Dermis blood vessel endothelial cell (primary cell): ENCODE results near the gene UBLCP1. TPM values are rescaled to one million over a fixed set of nuclear protein-coding genes. Genes with fewer than 3 reads are reported as not detected.
A peak's percentile ranks its signal among the peaks of the same experiment; 100 is the strongest.
"Not testable (repeated sequence)": the region's sequence is repeated elsewhere in the genome, so short reads cannot be mapped to it uniquely, and the experiment has no call there.

Experiments used
- DNase-seq: peaks from one replicate; pipeline ENCODE4 v3.0.0; 2010
- total RNA-seq: library from RNA; depleted of rRNA; stranded (reverse); fragments of >200 nt; gene quantifications from 2 replicates; pipeline ENCODE4 v1.2.3, GENCODE V29; 2014

UBLCP1 gene
- total RNA-seq, 1 donor from 2014 or later, result 11.7 TPM

DNA sequence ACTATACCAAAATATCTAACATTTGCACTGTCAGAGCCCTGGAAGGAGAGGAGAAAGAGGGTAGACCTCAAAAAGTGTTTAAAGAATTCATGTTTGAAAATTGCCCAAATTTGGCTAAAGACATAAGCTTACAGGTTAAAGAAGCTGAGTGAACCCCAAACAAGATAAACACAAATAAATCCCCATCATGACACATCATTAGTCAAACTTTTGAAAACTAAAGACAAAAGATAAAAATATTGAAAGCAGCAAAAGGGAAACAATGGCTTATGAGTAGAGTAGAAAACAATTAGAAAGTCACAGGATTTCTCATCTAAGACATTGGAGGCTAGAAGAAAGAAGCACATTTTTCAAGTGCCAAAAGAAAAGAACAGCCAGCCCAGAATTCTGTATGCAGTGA lies 6.1 kb upstream of the UBLCP1 start:
- DNase-seq, result no peak

DNA sequence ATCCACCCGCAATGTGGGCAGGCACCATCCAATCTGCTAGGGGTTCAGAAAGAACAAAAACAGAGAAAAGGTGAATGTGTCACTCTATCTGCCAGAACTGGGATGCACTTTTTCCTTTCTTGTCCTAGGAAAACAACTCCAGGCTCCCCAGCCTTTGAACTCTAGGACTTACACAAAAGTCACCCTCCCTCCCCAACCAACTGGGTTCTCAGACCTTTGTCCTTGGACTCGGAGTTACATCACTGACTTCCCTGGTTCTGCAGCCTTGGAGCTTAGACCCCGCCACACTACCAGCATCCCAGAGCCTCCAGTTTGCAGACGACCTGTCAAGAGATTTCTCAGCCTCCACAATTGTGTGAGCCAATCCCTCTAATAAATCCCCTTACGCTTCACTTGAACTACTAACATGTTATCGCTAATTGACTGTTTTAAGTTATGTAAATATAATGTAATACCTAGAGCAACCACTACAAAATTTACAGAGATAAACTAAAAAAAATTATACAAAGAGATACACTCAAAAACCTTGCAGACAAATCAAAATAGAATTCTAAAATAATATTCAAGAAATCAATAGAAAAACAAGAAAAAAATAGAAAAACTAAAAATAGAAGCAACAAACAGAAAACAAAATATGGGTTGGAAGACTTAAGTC lies 5.3 kb upstream of the UBLCP1 start:
- DNase-seq, result no peak

DNA sequence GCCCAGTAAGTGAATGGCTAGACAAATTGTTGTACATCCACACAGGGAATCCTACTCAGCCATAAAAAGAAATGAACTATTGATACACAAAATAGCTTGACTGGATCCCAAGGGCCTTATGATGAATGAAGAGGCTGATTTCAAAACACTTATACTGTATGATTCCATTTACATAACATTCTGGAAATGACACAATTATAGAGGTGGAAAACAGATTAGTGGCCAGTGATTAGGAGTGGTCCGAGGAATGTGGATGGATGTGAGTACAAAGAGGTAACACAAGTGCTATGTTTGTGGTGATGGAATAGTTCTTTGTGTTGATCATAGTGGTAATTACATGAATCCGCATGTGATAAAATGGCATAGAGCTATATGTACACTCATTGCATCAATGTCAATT lies 4.7 kb upstream of the UBLCP1 start:
- DNase-seq, result no peak

DNA sequence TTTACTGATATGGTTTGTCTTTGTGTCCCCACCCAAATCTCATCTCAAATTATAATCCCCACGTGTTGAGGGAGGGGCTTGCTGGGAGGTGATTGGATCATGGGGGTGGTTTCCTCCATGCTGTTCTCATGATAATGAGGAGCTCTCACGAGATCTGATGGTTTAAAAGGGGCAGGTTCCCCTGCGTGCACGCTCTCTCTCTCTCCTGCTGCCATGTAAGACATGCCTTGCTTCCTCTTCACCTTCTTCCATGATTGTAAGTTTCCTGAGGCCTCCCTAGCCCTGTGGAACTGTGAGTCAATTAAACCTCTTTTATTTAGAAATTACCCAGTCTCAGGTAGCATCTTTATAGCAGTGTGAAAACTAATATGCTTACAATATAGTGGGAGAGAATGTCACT lies 2.9 kb upstream of the UBLCP1 start:
- DNase-seq, result not testable (repeated sequence)

DNA sequence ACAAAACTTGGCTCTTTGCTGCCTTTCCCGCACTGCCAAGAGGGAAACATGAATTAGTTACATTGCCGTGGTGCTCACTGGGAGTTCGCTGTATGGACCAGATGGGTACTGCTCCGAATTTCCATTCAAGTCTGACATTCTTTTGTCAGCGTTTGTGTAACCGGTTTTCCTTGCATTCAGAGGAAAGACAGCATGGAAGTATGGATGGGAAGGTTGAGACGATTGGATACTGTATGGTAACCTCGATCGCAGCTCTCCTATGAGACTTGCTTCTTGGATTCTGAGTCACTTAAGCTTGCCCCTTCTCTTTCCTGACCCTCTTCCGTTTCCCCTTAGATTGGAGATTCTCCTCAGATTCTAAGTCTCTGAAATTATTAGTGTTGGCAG lies 625 bp upstream of the UBLCP1 start:
- peak; percentile 30 for DNase-seq

DNA sequence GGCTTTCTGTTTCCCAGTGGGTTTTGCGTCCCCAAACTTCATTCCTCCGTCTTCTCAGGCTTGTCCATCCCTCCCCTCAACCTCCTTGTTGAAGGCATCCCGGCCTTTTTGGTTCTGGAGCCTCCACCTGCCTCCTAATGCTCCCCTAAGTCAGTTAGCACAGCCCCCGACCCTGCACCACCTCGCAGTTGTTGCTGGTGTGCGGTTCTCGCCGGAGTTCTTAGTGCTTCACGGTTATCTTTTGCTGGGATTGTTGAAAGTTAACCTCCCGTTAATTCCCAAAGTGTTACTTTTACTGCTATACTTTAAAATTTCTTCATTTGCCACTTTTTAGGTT lies 447 bp downstream of the UBLCP1 start:
- no peak for DNase-seq

DNA sequence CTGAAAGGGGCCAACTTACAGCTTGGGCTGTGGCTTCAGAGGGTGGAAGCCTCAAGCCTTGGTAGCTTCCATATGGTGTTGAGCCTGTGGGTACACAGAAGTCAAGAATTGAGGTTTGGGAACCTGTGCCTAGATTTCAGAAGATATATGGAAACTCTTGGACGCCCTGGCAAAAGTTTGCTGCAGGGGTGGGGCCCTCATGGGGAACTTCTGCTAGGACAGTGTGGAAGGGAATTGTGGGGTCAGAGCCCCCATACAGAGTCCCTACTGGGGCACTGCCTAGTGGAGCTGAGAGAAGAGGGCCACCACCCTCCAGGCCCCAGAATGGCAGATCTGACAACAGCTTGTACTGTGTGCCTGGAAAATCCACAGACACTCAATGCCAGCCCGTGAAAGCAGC lies 3.7 kb downstream of the UBLCP1 start:
- DNase-seq, result not testable (repeated sequence)

- DNase-seq, result no peak
These were observed 6.6 kb downstream of the UBLCP1 start for GRCh38 chr5:159269723-159270122.

- no peak for DNase-seq
These were observed 10.8 kb downstream of the UBLCP1 start for GRCh38 chr5:159273923-159274322.

GRCh38 chr5:159274676-159275075 lies 11.6 kb downstream of the UBLCP1 start:
- no peak for DNase-seq

DNA sequence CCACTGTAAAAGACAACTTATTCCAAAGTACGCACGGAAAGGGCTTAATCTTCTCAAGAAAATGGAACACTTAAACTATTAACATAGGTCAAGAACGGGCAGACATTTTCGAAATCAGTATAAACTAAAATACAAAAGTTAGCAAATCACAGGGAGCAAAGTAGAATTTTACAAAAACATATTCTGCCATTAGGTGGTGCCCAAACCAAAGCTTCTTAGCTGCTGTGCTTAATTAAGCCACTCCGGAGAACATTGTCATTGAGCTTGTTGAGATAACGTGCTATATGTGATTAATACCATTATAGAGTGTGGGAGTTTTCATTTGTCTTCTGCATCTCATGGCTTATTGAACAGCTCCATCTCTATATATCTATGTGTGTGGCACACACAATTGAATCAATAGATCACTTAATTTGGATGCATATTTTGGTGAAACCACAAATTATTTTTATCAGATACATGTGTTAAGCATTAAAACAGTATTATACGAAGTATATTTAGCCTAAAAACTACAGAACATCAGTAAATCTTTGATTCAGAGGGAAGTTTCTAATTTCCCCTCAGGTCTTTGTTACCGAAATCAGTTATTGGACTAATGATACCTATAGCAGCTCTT lies 23.4 kb downstream of the UBLCP1 start:
- peak; percentile 62 for DNase-seq

- no peak for DNase-seq
These were observed 27.7 kb downstream of the UBLCP1 start for GRCh38 chr5:159290741-159291140.

GRCh38 chr5:159294921-159295320 lies 31.8 kb downstream of the UBLCP1 start:
- no peak for DNase-seq

GRCh38 chr5:159297300-159297699 lies 34.2 kb downstream of the UBLCP1 start:
- DNase-seq, result not testable (repeated sequence)

GRCh38 chr5:159301466-159301865 lies 38.4 kb downstream of the UBLCP1 start:
- DNase-seq, result no peak

DNA sequence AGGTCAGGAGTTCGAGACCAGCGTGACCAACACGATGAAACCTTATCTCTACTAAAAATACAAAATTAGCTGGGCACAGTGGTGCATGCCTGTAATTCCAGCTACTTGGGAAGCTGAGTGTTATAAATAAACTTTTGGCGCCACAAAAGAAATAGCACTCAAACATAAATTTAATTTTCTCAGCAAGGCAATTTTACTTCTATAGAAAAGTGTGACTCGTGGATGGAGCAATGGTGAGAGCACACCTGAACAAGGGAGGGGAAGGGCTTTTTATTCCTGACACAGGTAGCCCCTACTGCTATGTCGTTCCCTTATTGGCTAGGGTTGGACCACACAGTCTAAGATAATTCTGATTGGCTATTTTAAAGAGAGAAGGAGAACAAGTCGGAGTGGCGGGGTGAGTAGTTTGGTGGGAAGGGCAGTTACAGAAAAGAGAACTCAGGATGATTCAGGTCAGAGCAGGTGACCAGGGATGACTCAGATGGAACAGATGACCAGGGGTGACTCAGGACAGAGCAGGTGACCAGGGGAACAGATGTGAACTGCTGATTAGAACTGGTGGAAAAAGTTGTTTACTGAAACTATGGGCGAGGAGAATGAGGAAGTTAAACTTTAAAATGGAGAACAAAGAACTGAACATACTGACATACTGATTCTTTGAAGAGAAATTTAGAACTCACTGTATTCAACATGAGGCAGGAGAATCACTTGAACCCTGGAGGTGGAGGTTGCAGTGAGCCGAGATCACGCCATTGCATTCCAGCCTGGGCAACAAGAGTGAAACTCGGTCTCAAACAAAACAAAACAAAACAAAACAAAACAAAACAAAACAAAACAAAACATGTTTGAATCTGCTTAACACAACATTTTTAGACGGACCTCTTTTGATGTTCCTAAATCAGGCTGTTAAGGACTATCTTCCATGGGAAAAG lies 39.1 kb downstream of the UBLCP1 start:
- not testable (repeated sequence) for DNase-seq

DNA sequence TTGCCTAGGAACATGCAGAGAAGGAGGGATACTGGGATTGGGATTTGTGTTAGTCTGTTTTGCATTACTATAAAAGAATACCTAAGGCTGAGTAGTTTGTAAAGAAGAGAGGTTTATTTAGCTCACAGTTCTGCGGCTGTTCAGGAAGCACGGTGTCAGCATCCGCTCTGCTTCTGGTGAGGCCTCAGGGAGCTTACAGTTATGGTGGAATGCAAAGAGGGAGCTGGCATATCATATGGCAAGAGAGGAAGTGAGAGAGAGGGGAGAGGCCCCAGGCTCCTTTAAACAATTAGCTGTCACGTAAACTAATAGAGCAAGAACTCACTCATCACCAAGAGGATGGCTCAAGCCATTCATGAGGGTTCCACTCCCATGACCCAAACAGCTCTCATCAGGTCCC lies 40.2 kb downstream of the UBLCP1 start:
- no peak for DNase-seq

GRCh38 chr5:159304961-159305595 lies 42.0 kb downstream of the UBLCP1 start:
- DNase-seq, result no peak

DNA sequence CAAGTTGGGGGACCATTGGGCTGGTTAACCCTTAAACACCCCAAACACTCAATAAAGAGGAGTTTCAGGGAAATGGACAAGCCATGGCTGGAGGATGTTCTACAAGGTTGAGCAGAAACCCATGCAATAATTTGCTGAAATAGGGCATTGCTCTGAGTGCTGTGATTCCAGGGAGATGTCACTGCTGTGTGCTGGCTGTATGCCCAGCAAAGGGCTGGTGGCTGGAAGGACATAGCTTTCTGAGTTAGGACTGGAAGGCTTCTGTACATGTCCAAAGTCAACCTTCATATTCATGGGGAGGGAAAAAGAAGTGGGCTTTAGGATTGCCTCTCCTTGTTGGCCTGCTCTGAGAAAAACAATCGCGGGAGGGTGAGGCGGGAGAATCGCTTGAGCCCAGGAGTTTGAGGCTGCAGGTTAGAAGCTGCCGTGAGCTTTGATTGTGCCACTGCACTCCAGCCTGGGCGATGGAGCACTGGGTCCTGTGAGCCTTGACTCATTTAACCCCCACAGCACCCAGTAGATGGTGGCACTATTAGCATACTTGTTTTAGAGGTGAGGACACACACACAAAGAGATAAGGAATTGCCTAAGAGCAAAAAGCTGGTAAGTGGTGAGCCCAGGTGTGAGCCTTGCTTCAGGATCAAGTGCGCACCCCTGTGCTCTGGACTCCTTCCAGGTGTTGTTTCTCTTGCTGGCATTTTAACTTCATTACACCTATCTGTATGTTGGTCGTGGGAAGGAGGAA lies 46.8 kb downstream of the UBLCP1 start:
- DNase-seq, result no peak

DNA sequence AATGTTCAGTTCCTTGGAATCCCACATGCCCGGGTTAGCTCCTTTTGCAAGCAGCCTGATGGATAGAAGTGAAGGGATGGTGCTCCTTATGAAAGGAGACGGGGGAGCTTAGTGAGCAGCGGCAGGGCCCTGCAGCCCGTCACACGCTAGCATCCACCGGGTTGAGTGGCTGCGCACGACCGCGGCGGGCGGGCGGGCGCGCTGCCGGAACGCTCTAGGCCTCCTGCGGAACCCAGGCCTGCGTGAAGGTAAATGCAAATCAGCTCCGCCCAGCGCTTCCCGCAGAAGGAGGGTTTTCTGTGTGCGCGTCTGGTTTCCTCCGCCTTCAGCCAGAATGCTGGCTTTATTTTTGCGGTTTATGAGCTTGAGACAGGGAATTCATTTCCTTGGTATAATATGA lies 47.4 kb downstream of the UBLCP1 start:
- no peak for DNase-seq

GRCh38 chr5:159311063-159311462 lies 48.0 kb downstream of the UBLCP1 start:
- DNase-seq, result no peak

DNA sequence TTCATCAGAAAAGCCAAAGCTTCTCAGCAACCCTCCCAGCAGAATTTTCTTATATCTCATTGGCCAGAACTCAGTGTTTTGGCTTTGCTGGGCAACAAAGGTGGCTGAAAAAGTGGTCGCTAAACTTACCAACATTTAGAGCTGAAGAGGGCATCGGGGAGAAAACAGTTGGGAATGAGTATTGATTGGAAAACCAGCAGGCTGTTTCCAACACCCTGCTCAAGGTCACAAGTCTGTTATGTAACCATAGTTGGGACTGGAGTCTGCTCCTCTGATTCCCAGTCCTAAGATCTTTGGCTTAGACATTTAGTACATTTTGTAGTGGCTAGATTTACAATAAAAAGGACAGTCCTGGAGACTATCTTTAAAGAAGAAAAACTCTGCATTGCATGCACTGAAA lies 50.1 kb downstream of the UBLCP1 start:
- DNase-seq, result no peak
